ENCODE measurements around the gene LDLRAD4.

DNA sequence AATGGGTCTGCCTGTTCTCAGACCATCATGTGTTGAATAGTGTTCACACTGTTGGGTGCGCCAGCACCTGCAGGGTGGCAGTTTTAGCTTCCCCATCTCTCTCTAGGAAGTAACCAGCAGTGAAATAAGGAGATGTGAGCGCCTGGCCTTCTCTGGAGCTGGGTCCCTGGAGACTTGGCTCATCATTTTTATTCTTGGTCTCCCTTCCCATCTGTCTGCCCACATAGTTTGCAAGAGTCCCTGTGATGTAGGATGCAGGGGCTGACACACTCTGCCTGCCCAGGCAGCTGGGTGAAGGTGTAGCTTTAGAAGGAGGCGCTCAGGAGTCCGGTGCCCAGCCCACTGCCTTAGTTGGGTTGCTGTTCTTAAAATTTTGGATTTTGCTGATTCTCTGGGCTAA lies 172.2 kb downstream of the LDLRAD4 start:
- TF ChIP-seq, protein P1, sequence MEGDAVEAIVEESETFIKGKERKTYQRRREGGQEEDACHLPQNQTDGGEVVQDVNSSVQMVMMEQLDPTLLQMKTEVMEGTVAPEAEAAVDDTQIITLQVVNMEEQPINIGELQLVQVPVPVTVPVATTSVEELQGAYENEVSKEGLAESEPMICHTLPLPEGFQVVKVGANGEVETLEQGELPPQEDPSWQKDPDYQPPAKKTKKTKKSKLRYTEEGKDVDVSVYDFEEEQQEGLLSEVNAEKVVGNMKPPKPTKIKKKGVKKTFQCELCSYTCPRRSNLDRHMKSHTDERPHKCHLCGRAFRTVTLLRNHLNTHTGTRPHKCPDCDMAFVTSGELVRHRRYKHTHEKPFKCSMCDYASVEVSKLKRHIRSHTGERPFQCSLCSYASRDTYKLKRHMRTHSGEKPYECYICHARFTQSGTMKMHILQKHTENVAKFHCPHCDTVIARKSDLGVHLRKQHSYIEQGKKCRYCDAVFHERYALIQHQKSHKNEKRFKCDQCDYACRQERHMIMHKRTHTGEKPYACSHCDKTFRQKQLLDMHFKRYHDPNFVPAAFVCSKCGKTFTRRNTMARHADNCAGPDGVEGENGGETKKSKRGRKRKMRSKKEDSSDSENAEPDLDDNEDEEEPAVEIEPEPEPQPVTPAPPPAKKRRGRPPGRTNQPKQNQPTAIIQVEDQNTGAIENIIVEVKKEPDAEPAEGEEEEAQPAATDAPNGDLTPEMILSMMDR (IDR thresholded peaks at IDR 0.05; ENCODE audit: insufficient read depth, low read length, poor library complexity, severe bottlenecking) = no peak
- no peak for TF ChIP-seq EZH2phosphoT487 (conservative IDR thresholded peaks at IDR 0.05; ENCODE audit: low read length)

All from SU-DHL-6 (cell line).